ENCODE results near the gene COPZ1.

The COPZ1 gene

GRCh38 chr12:54398995-54399793, 74.3 kb downstream of the COPZ1 start:
- DNase-seq: peak; percentile 85

DNA sequence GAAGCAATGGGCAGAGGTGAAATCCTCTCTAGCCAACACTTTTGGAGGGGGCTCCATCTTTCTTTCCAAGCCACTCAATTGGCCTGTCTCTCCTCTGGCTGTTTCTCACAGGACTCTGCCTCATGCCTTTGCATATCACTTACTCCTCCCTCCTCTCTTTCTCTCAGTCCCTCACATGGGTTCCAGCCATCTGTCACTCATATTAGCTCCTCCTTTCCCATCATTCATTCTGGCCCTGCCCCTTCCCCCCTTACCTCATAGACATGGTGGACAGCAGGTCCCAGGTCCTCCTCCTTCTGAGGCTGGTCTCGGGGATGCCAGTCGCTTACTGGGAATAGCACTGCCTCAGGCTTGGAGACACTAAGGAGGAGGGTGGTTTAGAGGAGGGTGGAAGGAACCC, 76.2 kb downstream of the COPZ1 start:
- DNase-seq: no peak
